HG03442 (cell line): ENCODE results near the gene CC2D1A.

Source experiments
- ATAC-seq: cut with Tn5 transposase; IDR thresholded peaks from one replicate; pipeline ENCODE4 v1.9.1; 2021; ENCODE audit warnings: mild to moderate bottlenecking, moderate library complexity; ENCODE audit not compliant: unreplicated experiment

The CC2D1A gene

DNA sequence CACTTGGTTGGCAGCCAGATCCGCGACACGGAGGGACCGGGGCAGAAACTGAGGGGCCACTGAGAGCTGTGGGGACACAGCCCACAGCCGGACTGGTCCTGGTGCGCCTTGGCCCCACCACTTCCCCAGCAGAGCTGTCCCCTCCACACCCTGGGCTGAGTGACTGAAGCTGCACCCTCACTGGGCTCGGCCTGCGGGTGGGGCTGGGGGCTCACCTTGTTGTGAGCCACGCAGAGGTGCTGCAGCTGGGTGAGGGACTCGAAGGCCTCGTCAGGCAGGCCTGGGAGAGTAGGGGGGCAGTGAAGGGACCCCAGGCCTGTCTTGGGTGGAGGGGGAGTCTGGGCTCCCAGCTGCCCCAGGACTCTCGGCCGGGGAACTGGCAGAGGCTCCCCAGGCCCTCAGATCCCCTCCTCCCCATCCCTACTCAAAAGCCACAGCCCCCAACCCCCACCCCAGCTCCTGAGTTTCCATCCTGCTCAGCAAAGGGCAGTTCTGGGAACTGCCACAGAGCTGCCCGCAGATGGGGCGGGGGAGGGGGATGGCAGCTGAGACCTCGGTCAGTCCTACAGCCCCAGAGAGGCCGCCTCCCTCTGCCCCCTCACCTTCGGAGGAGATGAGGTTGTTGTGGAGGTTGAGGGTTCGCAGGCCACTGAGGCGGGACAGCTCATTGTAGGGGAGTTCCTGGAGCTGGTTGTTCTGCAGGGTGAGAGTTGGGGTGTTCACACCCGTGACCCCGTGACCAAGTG, 29.9 kb downstream of the CC2D1A start:
- no peak for ATAC-seq

DNA sequence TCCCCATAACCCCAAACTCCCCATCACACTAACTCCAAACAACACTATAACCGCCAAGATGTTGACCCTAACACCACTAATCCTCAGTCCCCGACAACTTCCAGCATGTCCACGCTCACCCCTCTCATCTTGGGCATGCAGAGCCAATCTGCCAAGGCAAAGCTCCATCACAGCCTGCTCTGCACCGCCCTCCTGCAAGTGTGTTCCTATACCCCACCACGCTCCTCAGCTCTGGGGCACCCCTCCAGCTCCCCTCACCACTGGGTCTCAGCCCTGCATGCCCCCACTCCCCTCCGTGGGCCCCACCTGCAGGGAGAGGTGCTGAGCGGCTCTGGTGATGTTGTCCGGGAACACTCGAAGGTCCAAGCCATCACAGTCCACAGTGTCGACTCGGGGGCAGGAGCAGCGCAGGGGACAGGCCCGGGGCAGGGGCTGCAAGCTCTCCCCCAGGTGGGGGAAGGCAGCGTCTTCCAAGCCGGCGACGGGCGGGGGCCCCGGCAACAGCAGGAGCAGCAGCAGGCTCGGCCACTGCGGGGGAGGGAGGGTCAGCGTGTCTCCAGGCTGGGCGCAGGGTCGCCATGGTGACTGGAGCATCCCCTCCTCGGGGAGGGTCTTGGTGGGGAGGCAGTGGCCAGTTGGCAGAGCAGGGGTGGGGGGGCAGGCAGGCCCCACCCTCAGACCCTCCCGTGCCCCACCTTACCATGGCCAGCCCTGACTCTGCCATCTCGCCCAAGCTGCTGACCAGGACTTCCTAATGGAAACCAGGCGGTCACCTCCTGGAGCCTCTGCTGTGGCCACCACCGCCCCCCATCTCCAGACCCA, 31.7 kb downstream of the CC2D1A start:
- ATAC-seq, result no peak

DNA sequence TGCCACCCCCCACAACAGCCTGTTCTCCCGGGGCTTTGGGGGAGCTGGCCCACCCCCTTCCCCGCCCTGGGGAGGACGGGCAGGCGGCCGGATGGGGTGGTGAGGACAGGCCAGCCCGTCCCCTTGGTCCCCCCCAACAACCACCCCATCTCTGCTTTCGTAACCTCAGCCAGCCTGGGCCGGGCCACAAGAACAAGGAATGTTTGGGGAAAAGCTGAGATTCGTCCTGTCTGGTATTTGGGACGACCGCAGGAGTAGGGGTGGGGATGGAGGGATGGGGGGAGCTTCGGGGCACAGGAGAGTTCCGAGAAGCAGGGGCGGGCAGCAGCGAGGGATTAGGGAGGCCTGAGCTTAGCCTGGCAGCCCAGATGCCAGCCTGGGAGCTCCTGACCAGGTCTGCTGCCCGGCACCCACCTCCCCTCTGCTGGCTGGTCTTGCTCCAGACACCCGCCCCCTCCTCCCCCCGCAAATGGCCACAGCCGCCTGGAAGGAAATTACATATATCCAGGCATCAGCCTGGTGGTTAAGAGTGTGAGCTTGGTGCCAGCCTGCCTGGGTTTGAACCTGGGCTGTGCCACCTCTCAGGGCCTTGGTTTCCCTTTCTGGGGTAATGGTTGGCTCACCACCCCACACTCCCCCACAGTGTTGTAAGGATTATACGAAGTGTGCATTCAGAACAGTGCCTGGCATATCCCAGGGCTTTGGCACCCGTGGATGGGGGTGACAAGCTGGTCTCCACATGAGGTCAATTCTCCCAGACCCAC, 32.5 kb downstream of the CC2D1A start, which contains the start of gene PODNL1:
TSS of gene PODNL1 (minus strand) at position 117 of the 764 bp plus-strand sequence. CDS start 236 bp downstream, outside the sequence.
- no peak for ATAC-seq

DNA sequence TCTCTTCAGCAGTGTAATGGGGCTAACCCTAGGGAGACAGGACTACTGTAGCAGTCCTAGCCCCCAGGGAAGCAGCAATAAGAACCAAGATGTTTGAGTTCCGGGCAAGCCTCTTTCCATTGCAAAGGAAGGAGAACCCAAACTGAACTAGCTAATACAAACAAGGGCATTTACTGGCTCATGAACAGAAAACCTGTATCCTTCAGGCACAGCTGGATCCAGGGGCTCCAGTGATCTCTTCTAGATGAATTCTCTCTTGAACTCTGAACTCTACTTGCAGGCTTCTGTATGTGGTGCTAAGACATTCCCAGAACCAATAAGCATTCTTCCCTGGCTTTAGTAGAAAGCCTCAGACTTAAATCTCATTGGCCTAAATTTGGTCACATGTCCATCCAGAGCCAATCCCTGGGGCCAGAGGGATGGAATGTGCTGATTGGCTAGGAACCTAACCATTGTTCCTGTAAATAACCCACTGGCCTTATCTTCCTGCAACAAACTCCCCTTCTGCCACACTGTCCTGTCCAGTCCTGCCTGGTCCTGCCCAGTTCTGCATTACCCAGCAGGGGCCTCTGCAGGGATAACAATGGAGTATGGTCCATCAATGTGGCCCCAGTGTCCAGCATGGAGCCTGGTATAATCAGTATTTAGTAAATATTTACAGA, 36.2 kb downstream of the CC2D1A start:
- no peak for ATAC-seq

DNA sequence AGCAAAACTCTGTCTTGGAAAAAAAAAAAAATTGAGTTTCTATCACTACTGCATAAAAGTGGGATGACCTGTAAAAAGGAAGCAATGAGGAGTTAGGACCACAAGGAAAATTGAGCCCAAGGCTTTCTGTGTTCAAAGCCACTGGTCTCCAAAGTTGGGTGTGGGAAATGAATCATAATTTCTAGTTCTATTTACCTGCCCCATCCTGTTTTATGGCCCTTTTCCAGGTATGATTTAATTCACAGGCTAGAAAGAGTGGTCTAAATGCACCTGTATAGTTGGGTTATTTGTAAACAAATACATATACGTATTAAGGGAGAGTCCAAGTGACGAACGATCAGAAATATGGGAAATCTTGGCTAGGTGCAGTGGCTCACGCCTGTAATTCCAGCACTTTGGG, 40.4 kb downstream of the CC2D1A start:
- ATAC-seq, result no peak

DNA sequence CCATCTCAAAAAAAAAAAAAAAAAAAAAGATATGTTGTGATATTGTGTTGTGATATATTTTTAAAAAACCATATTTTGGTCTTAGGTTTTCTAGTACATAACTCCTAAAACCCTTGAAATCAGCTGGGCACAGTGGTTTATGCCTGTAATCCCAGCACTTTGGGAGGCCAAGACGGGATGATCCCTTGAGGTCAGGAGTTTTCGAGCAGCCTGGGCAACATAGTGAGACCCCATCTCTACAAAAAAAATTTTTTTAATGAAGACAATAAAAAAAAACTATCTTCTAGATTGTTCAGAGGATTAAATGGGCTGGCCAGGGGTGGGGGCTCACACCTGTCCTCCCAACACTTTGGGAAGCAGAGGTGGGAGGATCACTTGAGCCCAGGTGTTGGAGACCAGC, 45.0 kb downstream of the CC2D1A start:
- ATAC-seq, result no peak

DNA sequence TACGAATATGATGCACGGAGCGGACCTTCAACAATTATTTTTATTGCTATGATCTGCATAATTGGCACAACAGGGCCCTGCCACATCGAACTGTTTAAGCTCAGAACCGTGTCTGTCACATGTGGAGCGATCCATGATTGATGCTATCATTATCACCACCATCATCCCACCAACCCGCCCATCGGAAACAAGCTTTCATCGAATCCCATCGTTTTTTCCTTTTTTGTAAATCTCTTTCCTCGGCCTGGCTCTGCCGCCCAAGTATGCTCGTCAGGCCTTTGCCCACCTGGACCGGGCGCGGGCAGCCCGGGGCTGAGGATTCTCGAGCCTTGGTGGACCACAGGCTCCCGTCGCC, 45.8 kb downstream of the CC2D1A start:
- no peak for ATAC-seq

DNA sequence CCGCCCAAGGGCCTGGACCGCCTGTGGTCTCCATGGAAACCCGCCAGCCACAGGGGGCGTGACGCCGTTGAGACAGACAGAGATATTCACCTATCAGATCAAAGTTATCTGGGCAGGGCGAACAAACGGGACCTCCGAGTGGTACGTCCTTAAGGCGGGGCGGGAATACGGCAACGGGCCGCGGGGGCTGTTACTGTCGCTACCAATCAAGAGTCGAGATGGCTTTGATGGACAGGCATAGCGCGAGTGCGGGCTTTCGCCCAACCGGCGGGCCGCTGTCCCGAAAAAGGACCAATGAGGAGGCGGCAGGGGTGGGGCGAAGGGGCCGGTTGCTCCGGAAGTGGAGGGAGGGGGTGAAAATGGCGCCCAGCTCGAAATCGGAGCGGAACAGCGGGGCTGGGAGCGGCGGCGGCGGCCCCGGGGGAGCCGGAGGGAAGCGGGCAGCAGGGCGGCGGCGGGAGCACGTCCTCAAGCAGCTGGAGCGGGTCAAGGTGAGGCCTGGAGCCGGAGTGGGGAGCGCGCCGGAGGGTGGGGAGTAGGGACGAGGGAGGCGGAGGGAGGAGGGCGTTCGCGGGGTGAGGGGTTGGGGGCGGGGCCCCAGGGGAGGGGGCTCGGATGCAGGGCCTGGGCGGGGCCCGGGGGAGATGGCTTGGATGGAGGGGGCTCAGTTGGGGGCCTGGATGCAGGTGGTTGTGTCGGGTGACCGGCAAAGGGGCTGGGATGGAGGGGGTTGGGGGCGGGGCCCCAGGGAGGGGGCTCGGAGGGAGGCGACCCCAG, 46.3 kb downstream of the CC2D1A start, which contains the start of gene DCAF15:
TSS of gene DCAF15 (plus strand) at position 356 of the 777 bp plus-strand sequence. CDS start at position 360, 4 bp downstream.
- ATAC-seq, result peak; percentile 98

DNA sequence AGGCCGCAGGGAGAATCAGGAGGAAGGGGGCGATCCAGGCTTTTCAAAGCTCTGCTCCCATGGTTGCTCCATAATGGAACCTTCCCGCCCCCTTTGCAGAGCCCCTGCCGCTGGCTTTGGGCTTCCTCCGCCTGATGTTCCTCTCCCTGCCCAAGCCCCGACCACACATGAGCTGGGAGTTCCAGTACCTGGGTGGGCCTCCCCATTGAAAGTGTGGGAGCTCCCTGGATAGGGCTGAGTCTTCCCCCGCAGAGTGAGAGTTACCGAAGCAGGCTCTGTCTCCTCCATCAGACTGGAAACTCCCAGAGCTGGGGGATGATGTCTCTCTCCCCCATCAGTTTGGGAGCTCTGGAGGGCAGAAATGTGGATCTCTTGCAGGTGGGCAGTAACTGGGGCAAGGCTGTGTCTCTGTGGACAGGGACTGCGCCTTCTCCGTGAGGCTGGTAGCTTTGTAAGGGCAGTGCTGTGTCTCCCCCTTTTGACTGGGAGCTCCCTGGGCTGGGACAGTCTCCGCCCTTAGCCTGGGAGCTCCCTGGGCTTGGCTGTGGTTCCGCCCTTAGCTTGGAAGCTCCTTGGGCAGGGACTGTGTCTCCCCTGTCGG, 47.0 kb downstream of the CC2D1A start:
- no peak for ATAC-seq

DNA sequence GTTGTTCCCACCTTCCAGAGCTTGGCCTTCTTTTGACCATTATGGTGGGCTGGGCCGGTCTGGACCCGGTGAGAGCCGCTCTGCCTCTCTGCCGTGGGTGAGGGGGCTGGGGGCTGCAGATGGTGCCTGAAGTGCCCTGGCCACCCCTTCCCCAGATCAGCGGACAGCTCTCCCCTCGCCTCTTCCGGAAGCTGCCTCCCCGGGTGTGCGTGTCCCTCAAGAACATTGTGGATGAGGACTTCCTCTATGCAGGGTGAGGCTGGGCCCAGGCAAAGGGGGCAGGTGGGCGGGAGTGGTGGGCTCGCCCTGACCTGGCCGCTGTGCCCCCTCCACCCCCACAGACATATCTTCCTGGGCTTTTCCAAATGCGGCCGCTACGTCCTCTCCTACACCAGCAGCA, 48.2 kb downstream of the CC2D1A start:
- ATAC-seq, result no peak

DNA sequence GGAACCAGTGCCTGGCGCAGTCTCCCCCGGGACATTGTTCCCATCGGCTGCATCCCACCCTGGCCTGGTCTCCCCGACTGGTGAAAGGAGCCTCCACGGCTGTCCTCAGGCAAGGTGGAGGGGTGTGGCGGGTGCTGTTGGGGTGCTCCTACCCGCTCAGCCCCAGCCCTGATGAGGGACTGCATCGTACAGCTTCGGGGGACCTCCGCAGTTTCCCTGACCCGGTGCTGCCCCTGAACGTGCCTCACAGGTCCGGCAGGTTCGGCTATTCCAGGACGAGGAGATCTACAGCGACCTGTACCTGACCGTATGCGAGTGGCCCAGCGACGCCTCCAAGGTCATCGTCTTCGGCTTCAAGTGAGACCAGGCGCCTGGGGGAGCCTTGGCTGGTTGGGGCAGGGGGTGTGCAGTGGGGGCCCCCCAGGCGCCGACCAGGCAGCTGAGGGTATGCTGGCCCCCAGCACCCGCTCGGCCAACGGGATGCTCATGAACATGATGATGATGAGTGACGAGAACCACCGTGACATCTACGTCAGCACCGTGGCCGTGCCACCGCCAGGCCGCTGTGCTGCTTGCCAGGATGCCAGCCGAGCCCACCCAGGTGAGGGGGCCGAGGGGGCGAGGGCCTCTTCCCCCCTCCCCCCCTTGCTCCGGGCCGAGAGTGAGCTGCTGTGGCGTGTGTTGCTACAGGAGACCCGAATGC, 49.8 kb downstream of the CC2D1A start:
- no peak for ATAC-seq

DNA sequence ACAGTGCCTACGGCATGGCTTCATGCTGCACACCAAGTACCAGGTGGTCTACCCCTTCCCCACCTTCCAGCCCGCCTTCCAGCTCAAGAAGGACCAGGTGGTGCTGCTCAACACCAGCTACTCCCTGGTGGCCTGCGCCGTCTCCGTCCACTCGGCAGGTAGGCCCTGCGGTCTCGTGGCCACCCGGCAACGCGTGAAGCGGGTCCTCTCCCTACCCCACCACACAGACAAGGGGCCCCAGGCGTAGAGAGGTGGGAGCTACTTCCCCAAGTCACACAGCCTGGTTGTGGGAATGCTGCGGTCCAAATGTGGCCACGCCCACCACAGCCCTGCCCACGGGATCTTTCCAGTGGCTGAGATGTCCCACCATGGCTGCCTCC, 50.4 kb downstream of the CC2D1A start:
- ATAC-seq, result no peak

DNA sequence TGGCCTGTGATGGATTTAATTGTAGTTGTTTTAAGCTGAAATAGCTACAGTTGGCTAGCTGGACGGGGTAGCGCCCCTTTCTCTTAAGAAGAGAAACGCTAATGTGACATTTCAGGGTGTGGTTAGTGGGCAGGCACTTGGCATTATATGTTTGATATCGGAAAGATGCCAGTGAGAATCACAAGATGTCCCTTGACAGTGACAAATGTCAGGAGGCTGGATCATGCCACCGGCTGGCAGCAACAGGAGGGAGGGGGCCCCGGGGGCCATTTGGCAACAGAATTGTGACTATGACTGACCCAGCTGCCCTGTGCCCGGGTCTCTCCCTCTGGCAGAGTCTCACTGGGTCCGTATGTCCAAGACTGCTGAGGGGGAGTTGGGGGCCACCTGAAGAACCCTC, 51.0 kb downstream of the CC2D1A start:
- no peak for ATAC-seq

DNA sequence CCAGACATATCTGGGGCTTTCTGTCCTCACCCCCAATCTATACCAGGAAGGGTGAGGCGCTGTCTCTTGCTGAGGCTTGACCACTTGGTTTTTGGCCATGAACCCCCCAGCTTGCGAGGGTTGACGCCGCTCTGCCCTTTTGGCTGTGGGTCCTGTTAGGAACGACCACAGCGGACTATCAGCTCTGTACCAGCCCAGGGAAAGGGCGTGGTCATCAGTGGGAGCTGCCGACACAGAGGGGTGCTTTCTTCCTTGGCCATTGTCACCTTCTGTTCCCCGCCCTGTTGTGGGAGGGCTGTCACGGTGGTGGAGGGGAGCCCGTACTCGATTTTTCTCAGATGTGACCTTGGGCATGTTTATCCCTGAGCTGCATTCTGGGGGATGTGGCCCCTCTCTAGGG, 52.0 kb downstream of the CC2D1A start:
- no peak for ATAC-seq

DNA sequence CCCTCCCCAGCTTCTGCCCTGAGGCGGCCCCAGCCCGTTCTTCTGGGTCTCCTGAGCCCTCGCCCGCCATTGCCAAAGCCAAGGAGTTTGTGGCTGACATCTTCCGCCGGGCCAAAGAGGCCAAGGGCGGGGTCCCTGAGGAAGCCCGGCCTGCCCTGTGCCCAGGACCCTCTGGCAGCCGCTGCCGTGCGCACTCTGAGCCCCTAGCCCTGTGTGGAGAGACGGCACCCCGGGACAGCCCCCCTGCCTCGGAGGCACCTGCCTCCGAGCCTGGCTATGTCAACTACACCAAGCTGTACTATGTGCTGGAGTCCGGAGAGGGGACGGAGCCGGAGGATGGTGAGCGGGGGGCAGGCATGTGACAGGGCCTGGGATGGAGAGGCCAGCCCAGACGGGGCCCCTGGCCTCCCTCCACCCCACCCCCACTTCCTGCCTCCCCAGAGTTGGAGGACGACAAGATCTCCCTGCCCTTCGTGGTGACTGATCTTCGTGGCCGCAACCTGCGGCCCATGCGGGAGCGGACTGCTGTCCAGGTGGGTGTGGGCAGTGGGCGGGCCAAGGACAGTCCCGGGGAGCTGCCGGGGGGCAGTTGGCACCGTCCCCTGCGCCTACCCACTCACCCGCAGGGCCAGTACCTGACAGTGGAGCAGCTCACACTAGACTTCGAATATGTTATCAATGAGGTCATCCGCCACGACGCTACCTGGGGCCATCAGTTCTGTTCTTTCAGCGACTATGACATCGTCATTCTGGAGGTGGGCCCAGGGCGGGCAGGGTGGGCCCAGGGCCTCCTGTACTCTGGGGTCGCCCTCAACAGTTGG, 53.4 kb downstream of the CC2D1A start:
- no peak for ATAC-seq

DNA sequence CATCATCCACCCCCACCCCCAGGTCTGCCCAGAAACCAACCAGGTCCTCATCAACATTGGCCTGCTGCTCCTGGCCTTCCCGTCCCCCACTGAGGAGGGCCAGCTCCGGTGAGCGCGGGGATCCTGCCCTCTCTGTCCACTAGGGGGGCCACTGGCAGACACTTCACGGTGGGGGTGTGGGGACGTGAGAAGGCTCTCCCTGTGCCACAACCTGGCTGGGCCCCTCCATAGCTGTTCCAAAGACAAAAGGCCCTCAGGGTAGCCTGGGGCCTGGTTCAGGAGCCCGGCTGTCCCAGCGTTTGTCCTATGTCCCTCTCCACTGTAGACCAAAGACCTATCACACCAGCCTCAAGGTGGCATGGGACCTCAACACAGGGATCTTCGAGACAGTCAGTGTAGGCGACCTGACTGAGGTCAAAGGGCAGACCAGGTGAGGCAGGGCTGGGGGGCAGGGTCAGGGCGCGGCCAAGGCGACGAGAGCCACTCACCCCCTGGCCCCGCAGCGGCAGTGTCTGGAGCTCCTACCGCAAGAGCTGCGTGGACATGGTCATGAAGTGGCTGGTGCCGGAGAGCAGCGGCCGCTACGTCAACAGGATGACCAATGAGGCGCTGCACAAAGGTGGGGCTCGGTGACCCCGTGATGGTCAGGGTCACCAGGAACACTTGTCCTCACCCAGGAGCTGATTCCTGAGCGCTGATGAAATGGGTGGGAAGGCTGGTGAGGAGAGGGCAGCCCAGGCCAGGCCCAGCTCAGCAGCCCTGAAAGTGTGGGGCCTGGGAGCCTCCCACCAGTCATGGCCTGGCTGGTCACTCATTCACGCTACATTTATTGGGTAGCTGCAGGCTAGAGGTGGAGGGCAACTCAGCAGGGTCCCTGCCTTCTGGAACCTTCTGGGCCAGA, 54.2 kb downstream of the CC2D1A start:
- ATAC-seq, result no peak
